K562 (cell line): ENCODE measurements around the gene SPEG. TPM values are rescaled to one million over a fixed set of nuclear protein-coding genes. Genes with fewer than 3 reads are reported as not detected.
A peak's percentile ranks its signal among the peaks of the same experiment; 100 is the strongest.

Experiments used
- BCOR ChIP-seq: fragments of 450-650 bp; IDR thresholded peaks from 2 replicates; pipeline ENCODE4 v1.6.1; 2016
- BRD4 ChIP-seq: fragments of 200-600 bp; sonication (generic); IDR thresholded peaks from 2 replicates; pipeline ENCODE4 v1.6.1; 2017; ENCODE audit warnings: inconsistent platforms
- CCNT2 ChIP-seq: IDR thresholded peaks from 2 replicates; pipeline ENCODE4 v1.6.1; 2011; ENCODE audit warnings: borderline replicate concordance, low read depth, mild to moderate bottlenecking, moderate library complexity, mixed read lengths, low read length; ENCODE audit not compliant: insufficient read length; ENCODE audit errors: extremely low read depth
- DMBX1 ChIP-seq: fragments of 250-450 bp; sonication (Bioruptor Pico); IDR thresholded peaks from 2 replicates; pipeline ENCODE4 v1.8.0; 2022; ENCODE audit warnings: inconsistent platforms, mild to moderate bottlenecking, moderate library complexity, borderline replicate concordance
- GTF2E2 ChIP-seq: fragments of 200-800 bp; sonication (Bioruptor generic); IDR thresholded peaks from 2 replicates; pipeline ENCODE4 v1.6.1; 2016; ENCODE audit warnings: missing genetic modification characterization, missing compliant biosample characterization
- HNRNPL ChIP-seq: fragments of 200-400 bp; formaldehyde crosslinking; IDR thresholded peaks from 2 replicates; pipeline ENCODE4 v1.6.1; 2017; ENCODE audit warnings: low read depth, mild to moderate bottlenecking, low read length
- HNRNPUL1 ChIP-seq: fragments of 200-400 bp; formaldehyde crosslinking; IDR thresholded peaks from 2 replicates; pipeline ENCODE4 v1.6.1; 2017; ENCODE audit warnings: low read length
- L3MBTL2 ChIP-seq: fragments of 450-650 bp; IDR thresholded peaks from 2 replicates; pipeline ENCODE4 v1.6.1; 2016; ENCODE audit warnings: mild to moderate bottlenecking, moderate library complexity
- MTA1 ChIP-seq: fragments of 450-650 bp; IDR thresholded peaks from 2 replicates; pipeline ENCODE4 v1.6.1; 2017; ENCODE audit warnings: borderline replicate concordance
- ZKSCAN1 ChIP-seq: fragments of 150-350 bp; IDR thresholded peaks from 2 replicates; pipeline ENCODE4 v1.6.1; 2016; ENCODE audit warnings: low read depth, low read length
- ZNF699 ChIP-seq: fragments of 250-450 bp; sonication (Bioruptor Pico); IDR thresholded peaks from 2 replicates; pipeline ENCODE4 v1.8.0; 2021; ENCODE audit warnings: mild to moderate bottlenecking, moderate library complexity; ENCODE audit not compliant: insufficient replicate concordance
- polyA plus RNA-seq, 8 experiments: library from polyadenylated mRNA; depleted of rRNA in 4 of 8; stranded (reverse) in 5 of 8; unstranded in 3 of 8; fragments of >200 nt; fragmentation: Nextera tagmentation in 2 of 8; fragmentation: Illumina TruSeq in 1 of 8; extraction: Ambion mirVana in 2 of 8; extraction: Trizol in 1 of 8; gene quantifications; 2 replicates each; pipeline versions ENCODE4 v1.2.1 to v1.2.3, GENCODE V29; 2011 to 2014; ENCODE audit warnings: inconsistent platforms in 1 of 8, missing spikeins in 1 of 8
- total RNA-seq, 7 experiments: library from RNA; depleted of rRNA in 6 of 7; stranded (reverse); fragments of >200 nt in 6 of 7; fragmentation: Illumina TruSeq in 2 of 7; extraction: Trizol in 2 of 7; gene quantifications; 2 replicates each; pipeline versions ENCODE4 v1.2.1 to v1.2.3, GENCODE V29; 2011 to 2021; ENCODE audit warnings: low replicate concordance in 1 of 7
- TF ChIP-seq, protein P1 (sequence below), 2 experiments: fragments of 450-650 bp in 1 of 2; sonication (generic) in 1 of 2; formaldehyde crosslinking; conservative IDR thresholded peaks; 2 replicates each; pipeline versions ENCODE4 v1.4.0 to v1.8.1; 2020 to 2022; ENCODE audit warnings: mild to moderate bottlenecking in 1 of 2, missing genetic modification reagents in 1 of 2
- TF ChIP-seq, protein P2 (sequence below): sonication (generic); formaldehyde crosslinking; IDR thresholded peaks from 2 replicates; pipeline ENCODE4 v1.9.0; 2022; ENCODE audit warnings: mild to moderate bottlenecking, missing genetic modification reagents
- TF ChIP-seq, protein P3 (sequence below): fragments of 250-450 bp; sonication (Bioruptor Pico); IDR thresholded peaks from 2 replicates; pipeline ENCODE4 v1.5.0; 2021; ENCODE audit warnings: mild to moderate bottlenecking, moderate library complexity
- TF ChIP-seq, protein P4 (sequence below): sonication (generic); formaldehyde crosslinking; IDR thresholded peaks from 2 replicates; pipeline ENCODE4 v1.8.0; 2023; ENCODE audit warnings: missing genetic modification reagents, mild to moderate bottlenecking, borderline replicate concordance
- TF ChIP-seq, protein P5 (sequence below): fragments of 250-450 bp; sonication (Bioruptor Pico); IDR thresholded peaks from 2 replicates; pipeline ENCODE4 v1.4.0; 2020; ENCODE audit warnings: mild to moderate bottlenecking

The SPEG gene
- total and polyA plus RNA-seq, 9 of the 15 experiments (the other 6 are each of a cell fraction or from before 2014, with no cell fraction given), result 0.49 to 8.7 (median 3.0) TPM

DNA sequence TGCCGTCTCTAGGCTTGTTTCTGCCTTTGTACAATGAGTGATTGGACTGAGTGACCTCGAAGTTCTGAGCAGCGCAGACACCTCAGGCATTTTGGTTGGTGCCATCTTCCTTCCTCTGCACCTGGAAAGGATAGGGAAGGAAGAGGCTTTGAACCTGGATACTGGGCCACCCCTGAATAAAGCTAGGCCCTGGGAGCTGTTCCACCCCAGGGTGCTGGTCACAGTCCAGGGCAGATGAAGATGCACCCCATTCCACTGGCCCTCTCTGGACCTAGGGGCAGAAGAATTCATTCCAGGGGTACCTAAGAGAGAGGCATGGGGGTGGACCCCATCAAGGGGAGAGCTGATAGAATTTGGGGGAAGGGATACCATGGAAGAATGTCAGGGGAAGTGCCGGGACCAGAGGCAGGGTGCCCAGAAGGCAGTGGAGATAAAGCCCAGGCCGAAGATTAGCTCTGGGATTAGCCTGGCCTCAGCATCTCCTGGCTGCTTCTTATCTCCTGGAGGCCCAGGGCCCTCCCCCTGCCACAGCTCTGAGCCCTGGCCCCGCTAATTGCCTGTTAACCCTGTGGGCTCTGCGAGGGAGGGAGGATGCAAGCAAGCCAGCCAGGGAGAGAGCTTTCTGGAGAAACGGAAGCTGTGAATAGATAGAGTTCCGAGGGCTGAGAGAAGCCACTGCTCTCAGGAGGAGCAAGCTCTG is 91.0 kb downstream of the SPEG start (continued):
- TF ChIP-seq GTF2E2 (tag), result no peak
- TF ChIP-seq, protein P1, sequence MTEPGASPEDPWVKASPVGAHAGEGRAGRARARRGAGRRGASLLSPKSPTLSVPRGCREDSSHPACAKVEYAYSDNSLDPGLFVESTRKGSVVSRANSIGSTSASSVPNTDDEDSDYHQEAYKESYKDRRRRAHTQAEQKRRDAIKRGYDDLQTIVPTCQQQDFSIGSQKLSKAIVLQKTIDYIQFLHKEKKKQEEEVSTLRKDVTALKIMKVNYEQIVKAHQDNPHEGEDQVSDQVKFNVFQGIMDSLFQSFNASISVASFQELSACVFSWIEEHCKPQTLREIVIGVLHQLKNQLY (CRISPR knock-in tag; conservative IDR thresholded peaks at IDR 0.05), result no peak
- peak; percentile 66; the same call in 1 of the 2 replicates for TF ChIP-seq DMBX1 (CRISPR knock-in tag)
- TF ChIP-seq, protein P2, sequence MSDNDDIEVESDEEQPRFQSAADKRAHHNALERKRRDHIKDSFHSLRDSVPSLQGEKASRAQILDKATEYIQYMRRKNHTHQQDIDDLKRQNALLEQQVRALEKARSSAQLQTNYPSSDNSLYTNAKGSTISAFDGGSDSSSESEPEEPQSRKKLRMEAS (CRISPR knock-in tag), result no peak
- TF ChIP-seq HNRNPUL1, result no peak
- TF ChIP-seq HNRNPL, result no peak
- TF ChIP-seq, protein P3, sequence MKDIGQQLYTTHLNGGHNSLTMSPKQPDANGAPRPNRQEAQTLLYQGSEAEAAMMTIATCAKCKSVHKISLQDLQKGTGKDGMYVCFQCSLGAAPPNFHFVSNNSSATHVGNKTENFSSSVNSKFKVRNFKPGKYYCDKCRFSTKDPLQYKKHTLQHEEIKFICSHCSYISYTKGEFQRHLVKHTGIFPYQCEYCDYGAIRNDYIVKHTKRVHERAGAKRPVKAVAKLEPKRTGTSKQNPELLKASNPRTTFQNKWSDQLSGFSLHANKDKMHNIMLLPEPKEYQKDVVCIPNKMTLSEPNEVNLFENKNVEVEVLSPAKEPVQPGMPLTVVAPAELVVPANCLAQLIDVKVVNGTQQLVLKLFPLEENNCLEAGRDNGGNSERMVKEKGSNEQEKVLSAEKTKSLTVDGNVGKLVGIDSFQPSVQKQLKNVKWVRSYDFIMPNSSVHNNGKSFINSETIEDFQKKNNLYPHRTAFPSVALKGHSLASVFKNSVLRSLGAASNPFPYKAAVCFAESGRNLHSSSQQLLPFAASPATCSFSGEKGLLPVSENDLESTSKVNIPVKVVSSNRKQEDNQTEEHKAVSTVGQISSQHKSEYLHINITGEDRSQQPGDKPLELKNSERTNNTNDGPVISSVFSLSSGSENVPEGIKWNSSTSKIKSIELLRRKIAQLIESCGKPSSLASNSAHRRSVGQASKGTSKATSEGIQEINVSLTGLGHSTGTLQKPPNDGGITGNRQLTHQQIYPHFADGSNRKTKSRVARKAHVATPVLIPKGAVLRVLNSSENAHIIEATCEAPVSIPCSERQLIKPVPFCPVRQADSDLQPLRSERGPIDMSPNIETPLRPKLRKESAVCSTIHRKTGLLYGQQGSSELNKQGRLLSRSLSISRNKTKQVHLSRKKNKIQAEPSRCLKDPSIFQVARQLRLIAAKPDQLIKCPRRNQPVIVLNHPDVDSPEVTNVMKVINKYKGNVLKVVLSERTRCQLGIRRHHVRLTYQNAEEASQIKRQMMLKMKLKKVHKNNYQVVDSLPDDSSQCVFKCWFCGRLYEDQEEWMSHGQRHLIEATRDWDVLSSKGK (CRISPR knock-in tag), result no peak
- no peak for TF ChIP-seq ZKSCAN1
- TF ChIP-seq CCNT2, result peak; percentile 97
- peak; percentile 34; the same call in 1 of the 2 replicates for TF ChIP-seq BCOR
- TF ChIP-seq, protein P4, sequence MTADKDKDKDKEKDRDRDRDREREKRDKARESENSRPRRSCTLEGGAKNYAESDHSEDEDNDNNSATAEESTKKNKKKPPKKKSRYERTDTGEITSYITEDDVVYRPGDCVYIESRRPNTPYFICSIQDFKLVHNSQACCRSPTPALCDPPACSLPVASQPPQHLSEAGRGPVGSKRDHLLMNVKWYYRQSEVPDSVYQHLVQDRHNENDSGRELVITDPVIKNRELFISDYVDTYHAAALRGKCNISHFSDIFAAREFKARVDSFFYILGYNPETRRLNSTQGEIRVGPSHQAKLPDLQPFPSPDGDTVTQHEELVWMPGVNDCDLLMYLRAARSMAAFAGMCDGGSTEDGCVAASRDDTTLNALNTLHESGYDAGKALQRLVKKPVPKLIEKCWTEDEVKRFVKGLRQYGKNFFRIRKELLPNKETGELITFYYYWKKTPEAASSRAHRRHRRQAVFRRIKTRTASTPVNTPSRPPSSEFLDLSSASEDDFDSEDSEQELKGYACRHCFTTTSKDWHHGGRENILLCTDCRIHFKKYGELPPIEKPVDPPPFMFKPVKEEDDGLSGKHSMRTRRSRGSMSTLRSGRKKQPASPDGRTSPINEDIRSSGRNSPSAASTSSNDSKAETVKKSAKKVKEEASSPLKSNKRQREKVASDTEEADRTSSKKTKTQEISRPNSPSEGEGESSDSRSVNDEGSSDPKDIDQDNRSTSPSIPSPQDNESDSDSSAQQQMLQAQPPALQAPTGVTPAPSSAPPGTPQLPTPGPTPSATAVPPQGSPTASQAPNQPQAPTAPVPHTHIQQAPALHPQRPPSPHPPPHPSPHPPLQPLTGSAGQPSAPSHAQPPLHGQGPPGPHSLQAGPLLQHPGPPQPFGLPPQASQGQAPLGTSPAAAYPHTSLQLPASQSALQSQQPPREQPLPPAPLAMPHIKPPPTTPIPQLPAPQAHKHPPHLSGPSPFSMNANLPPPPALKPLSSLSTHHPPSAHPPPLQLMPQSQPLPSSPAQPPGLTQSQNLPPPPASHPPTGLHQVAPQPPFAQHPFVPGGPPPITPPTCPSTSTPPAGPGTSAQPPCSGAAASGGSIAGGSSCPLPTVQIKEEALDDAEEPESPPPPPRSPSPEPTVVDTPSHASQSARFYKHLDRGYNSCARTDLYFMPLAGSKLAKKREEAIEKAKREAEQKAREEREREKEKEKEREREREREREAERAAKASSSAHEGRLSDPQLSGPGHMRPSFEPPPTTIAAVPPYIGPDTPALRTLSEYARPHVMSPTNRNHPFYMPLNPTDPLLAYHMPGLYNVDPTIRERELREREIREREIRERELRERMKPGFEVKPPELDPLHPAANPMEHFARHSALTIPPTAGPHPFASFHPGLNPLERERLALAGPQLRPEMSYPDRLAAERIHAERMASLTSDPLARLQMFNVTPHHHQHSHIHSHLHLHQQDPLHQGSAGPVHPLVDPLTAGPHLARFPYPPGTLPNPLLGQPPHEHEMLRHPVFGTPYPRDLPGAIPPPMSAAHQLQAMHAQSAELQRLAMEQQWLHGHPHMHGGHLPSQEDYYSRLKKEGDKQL (CRISPR knock-in tag), result no peak
- peak; percentile 81 for TF ChIP-seq MTA1
- TF ChIP-seq L3MBTL2, result no peak
- no peak for TF ChIP-seq ZNF699
- no peak for TF ChIP-seq BRD4
- TF ChIP-seq, protein P5, sequence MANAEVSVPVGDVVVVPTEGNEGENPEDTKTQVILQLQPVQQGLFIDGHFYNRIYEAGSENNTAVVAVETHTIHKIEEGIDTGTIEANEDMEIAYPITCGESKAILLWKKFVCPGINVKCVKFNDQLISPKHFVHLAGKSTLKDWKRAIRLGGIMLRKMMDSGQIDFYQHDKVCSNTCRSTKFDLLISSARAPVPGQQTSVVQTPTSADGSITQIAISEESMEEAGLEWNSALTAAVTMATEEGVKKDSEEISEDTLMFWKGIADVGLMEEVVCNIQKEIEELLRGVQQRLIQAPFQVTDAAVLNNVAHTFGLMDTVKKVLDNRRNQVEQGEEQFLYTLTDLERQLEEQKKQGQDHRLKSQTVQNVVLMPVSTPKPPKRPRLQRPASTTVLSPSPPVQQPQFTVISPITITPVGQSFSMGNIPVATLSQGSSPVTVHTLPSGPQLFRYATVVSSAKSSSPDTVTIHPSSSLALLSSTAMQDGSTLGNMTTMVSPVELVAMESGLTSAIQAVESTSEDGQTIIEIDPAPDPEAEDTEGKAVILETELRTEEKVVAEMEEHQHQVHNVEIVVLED, result no peak
